Ovary (tissue), 3 donors: ENCODE results near the gene MOB3B.

Experiments
- POLR2A ChIP-seq: fragments of 450-650 bp; IDR thresholded peaks from one replicate; pipeline ENCODE4 v1.6.1; 2017; ENCODE audit warnings: antibody characterized with exemption, mild to moderate bottlenecking, moderate library complexity
- TF ChIP-seq, protein P1 (sequence below), 3 donors: fragments of 450-650 bp in 2 of 3; fragments of 200-600 bp in 1 of 3; IDR thresholded peaks; one replicate each; pipeline versions ENCODE4 v1.5.1 to v1.8.0; 2016 to 2022; ENCODE audit warnings: antibody characterized with exemption in 3 of 3, mild to moderate bottlenecking in 1 of 3
- donor health status: DM: no; HTN: no; CAD: no.

DNA sequence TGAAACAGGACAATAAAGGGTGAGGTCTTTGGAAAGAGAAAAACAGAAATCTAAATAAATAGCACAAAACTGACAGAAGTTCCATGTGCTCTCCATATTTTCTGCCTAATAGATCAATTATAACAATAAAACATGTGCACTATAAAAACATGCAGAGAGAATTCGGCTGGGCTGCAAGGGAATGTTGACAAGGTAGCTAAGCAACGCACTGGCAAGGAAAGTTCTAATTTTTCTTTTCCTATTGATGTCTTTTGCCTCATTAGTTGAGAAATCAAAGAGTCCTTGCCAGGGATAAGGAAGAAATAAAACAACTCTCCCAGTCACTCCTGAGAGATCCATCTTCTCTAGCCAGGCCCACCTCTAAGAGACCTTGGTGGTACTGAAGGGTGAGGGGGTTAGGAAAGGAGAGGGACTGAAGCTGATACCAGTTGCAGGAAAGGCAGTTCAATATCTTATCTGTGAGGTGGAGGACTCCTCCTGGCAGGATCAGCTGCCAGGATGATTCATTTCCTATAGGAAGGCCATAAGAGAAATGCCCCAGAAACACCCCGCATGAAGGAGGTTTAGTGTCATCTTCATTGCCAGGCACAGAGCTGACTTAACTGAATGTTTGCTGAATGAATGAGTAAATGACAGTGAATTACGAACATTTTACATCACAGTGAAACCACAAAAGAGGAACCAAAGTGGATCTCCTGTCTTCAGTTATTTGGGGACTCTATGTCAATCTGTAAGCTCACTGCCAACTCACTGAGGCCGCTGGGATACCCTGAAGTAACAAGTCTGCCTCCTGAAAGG lies 69.2 kb downstream of the MOB3B start:
- TF ChIP-seq, protein P1, sequence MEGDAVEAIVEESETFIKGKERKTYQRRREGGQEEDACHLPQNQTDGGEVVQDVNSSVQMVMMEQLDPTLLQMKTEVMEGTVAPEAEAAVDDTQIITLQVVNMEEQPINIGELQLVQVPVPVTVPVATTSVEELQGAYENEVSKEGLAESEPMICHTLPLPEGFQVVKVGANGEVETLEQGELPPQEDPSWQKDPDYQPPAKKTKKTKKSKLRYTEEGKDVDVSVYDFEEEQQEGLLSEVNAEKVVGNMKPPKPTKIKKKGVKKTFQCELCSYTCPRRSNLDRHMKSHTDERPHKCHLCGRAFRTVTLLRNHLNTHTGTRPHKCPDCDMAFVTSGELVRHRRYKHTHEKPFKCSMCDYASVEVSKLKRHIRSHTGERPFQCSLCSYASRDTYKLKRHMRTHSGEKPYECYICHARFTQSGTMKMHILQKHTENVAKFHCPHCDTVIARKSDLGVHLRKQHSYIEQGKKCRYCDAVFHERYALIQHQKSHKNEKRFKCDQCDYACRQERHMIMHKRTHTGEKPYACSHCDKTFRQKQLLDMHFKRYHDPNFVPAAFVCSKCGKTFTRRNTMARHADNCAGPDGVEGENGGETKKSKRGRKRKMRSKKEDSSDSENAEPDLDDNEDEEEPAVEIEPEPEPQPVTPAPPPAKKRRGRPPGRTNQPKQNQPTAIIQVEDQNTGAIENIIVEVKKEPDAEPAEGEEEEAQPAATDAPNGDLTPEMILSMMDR (IDR thresholded peaks at IDR 0.05) = no peak
- no peak for TF ChIP-seq POLR2A
